Hepatocyte (in vitro differentiated cells): ENCODE results near the gene FMNL1. TPM values are rescaled to one million over a fixed set of nuclear protein-coding genes. Genes with fewer than 3 reads are reported as not detected.
A peak's percentile ranks its signal among the peaks of the same experiment; 100 is the strongest.

Source experiments
- DNase-seq: peaks from one replicate; pipeline ENCODE4 v3.0.0-alpha.2; 2016; ENCODE audit warnings: low spot score
- H2AFZ ChIP-seq: fragments of 200-600 bp; sonication (generic); 2 replicates; pipeline ENCODE4 v1.6.0; 2016; ENCODE audit warnings: antibody characterized with exemption, mild to moderate bottlenecking
- H3K27ac ChIP-seq: fragments of 200-600 bp; sonication (generic); 2 replicates; pipeline ENCODE4 v1.5.1; 2016; ENCODE audit warnings: mild to moderate bottlenecking
- H3K27me3 ChIP-seq: fragments of 200-600 bp; sonication (generic); 2 replicates; pipeline ENCODE4 v1.6.1; 2016
- H3K36me3 ChIP-seq: fragments of 200-600 bp; sonication (generic); replicated peaks from 2 replicates; pipeline ENCODE4 v1.5.1; 2016; ENCODE audit warnings: low read depth; ENCODE audit not compliant: insufficient read depth
- H3K4me1 ChIP-seq: fragments of 200-600 bp; sonication (generic); 2 replicates; pipeline ENCODE4 v1.5.1; 2016; ENCODE audit warnings: mild to moderate bottlenecking, moderate library complexity; ENCODE audit not compliant: insufficient read depth
- H3K4me2 ChIP-seq: fragments of 200-600 bp; sonication (generic); 2 replicates; pipeline ENCODE4 v1.6.0; 2016
- H3K4me3 ChIP-seq: fragments of 200-600 bp; sonication (generic); 2 replicates; pipeline ENCODE4 v1.5.1; 2016; ENCODE audit warnings: mild to moderate bottlenecking
- H3K79me2 ChIP-seq: fragments of 200-600 bp; sonication (generic); 2 replicates; pipeline ENCODE4 v1.6.0; 2017; ENCODE audit warnings: mild to moderate bottlenecking
- H3K9me2 ChIP-seq: fragments of 200-600 bp; sonication (generic); replicated peaks from 2 replicates; pipeline ENCODE4 v1.6.0; 2017; ENCODE audit warnings: mild to moderate bottlenecking; ENCODE audit not compliant: insufficient read depth
- H3K9me3 ChIP-seq: fragments of 200-600 bp; sonication (generic); 2 replicates; pipeline ENCODE4 v1.5.1; 2016; ENCODE audit warnings: low read depth, mild to moderate bottlenecking
- H4K20me1 ChIP-seq: fragments of 200-600 bp; sonication (generic); 2 replicates; pipeline ENCODE4 v1.6.0; 2016; ENCODE audit warnings: mild to moderate bottlenecking; ENCODE audit not compliant: insufficient read depth, poor library complexity, severe bottlenecking
- CTCF ChIP-seq: fragments of 200-600 bp; sonication (generic); IDR thresholded peaks from 2 replicates; pipeline ENCODE4 v1.5.1; 2016; ENCODE audit warnings: antibody characterized with exemption, mild to moderate bottlenecking; ENCODE audit not compliant: poor library complexity
- EZH2 ChIP-seq: fragments of 200-600 bp; sonication (generic); IDR thresholded peaks from 2 replicates; pipeline ENCODE4 v1.6.1; 2016; ENCODE audit warnings: antibody characterized with exemption, mild to moderate bottlenecking, borderline replicate concordance
- EZH2phosphoT487 ChIP-seq: fragments of 200-600 bp; sonication (generic); IDR thresholded peaks from one replicate; pipeline ENCODE4 v1.6.1; 2018; ENCODE audit warnings: antibody characterized with exemption, mild to moderate bottlenecking, low read depth, moderate library complexity; ENCODE audit not compliant: unreplicated experiment, severe bottlenecking
- WGBS: methylation state at CpG from one replicate; pipeline ENCODE4 v1.1.6; 2016; ENCODE audit warnings: low lambda C conversion rate; ENCODE audit errors: missing lambda C conversion rate; 5-methylcytosine and 5-hydroxymethylcytosine counted together
- polyA plus RNA-seq: library from polyadenylated mRNA; unstranded; fragments of >200 nt; fragmentation: Nextera tagmentation; extraction: Ambion mirVana; gene quantifications from 2 replicates; pipeline ENCODE4 v1.2.1, GENCODE V29; 2016
- total RNA-seq: library from RNA; depleted of rRNA; stranded (reverse); fragments of >200 nt; gene quantifications from 2 replicates; pipeline ENCODE4 v1.2.3, GENCODE V29; 2014

FMNL1 gene
- total and polyA plus RNA-seq, 2 experiments from 2014 or later, result 0.30 to 1.2 TPM

- TF ChIP-seq EZH2phosphoT487 (no peak), EZH2 (no peak), CTCF (no peak)
- H2AFZ ChIP-seq, result no peak overlapping the region
- no peak for DNase-seq
- H3K4me3 ChIP-seq, result no peak overlapping the region
- no peaks in the 10 kb centered on the region for H3K36me3 ChIP-seq
- H3K4me1 ChIP-seq, result peaks cover 45% of the 10 kb centered on the region
- no peaks in the 10 kb centered on the region for H3K9me3 ChIP-seq
- H4K20me1 ChIP-seq, result peaks cover 6% of the 10 kb centered on the region
- H3K79me2 ChIP-seq, result peaks cover 23% of the 10 kb centered on the region
- 96% methylated on average over 11 of the region's 11 CpGs for WGBS
- no peaks in the 10 kb centered on the region for H3K27me3 ChIP-seq
- H3K4me2 ChIP-seq, result no peak overlapping the region
- no peak overlapping the region for H3K27ac ChIP-seq
- H3K9me2 ChIP-seq, result no peaks in the 10 kb centered on the region
Observed at GRCh38 chr17:45290269-45290765, 68.6 kb downstream of the FMNL1 start.

GRCh38 chr17:45291171-45291805, 69.6 kb downstream of the FMNL1 start:
- 78% methylated on average over 5 of the region's 5 CpGs for WGBS
- no peak for DNase-seq
- no peaks in the 10 kb centered on the region for H3K9me3 ChIP-seq
- H3K27me3 ChIP-seq, result no peaks in the 10 kb centered on the region
- peaks cover 6% of the 10 kb centered on the region for H4K20me1 ChIP-seq
- no peak overlapping the region for H3K4me3 ChIP-seq
- no peak overlapping the region for H3K27ac ChIP-seq
- H3K4me1 ChIP-seq, result peaks cover 49% of the 10 kb centered on the region
- no peaks in the 10 kb centered on the region for H3K9me2 ChIP-seq
- no peak overlapping the region for H3K4me2 ChIP-seq
- TF ChIP-seq EZH2phosphoT487 (no peak), EZH2 (no peak), CTCF (no peak)
- peaks cover 32% of the 10 kb centered on the region for H3K79me2 ChIP-seq
- H3K36me3 ChIP-seq, result no peaks in the 10 kb centered on the region
- H2AFZ ChIP-seq, result no peak overlapping the region

GRCh38 chr17:45292696-45293412, 71.2 kb downstream of the FMNL1 start:
- Histone ChIP-seq H2AFZ (no peak overlapping the region), H3K4me1 (peaks cover 45% of the 10 kb centered on the region), H3K9me2 (no peaks in the 10 kb centered on the region), H3K27ac (peak overlapping the region; percentile 60), H3K4me2 (no peak overlapping the region), H3K27me3 (no peaks in the 10 kb centered on the region), H3K4me3 (no peak overlapping the region), H3K9me3 (no peaks in the 10 kb centered on the region), H3K36me3 (no peaks in the 10 kb centered on the region), H4K20me1 (peaks cover 6% of the 10 kb centered on the region), H3K79me2 (peaks cover 48% of the 10 kb centered on the region)
- no peak for TF ChIP-seq CTCF
- no peak for TF ChIP-seq EZH2phosphoT487
- TF ChIP-seq EZH2, result no peak
- WGBS, result 91% methylated on average over 12 of the region's 12 CpGs
- DNase-seq, result no peak
